Islet of Langerhans (tissue), 1 donor: ENCODE data around the gene TBC1D24.
"Not testable (repeated sequence)": the region's sequence is repeated elsewhere in the genome, so short reads cannot be mapped to it uniquely, and the experiment has no call there.

Experiments
- FAIRE-seq: peaks from one replicate; lab custom pipeline; 2011; peaks lifted over from hg19 to GRCh38; lab: Jason Lieb, UNC

Gene TBC1D24

DNA sequence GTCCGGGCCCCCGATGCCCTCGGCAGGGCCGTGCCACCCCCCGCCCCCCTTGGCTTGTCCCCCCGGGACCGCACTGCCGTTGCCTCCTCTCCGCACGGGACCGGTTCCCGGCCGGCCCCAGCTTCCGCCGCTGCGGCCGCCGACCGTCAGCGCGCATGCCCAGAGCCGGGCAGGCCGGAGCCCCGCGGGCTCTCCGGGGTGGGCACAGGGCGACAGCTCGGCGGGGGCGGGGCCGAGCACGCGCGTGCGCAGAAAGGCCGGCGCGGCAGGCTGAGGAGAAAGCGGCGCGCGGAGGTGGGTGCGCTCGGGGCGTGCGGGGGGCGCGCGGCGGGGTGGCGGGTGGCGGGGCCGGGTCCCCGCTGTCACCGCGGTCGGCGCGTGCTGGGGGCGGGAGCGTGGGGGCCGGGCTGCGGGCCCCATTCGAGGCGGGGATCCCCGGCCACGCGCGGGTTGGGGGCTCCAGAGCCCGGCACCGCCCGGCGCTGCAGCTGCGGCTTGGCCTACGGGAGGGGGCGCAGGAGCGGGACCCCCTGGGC is at the start of gene TBC1D24:
Gene TBC1D24 (plus strand): TSS at position 251 of the 536 bp plus-strand sequence. CDS start 21,022 bp downstream, outside the sequence.
- no peak for FAIRE-seq

GRCh38 chr16:2425825-2426430 is 49.0 kb upstream of the TBC1D24 start:
- no peak for FAIRE-seq

- FAIRE-seq = no peak
These were observed 48.0 kb upstream of the TBC1D24 start for GRCh38 chr16:2426941-2427361.

DNA sequence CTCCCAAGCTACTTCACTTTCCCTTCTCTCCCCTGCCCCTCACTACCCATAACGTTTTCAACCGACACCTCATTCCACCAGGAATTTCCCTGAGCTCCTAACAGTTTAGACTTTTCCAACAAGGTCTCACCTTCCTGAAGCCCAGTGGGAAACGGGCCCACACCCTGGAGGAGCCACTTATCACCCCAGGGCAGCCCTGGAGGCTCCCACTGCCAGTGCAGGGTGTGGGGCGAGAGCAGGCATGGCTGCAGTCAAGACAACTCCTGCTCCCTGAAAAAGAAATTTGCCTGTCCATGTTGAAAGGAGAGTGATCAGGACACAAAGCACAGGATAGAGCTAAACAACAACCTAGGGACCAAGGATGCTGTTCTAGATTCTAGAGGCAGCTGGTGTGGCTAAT is 47.4 kb upstream of the TBC1D24 start:
- FAIRE-seq = no peak

- no peak for FAIRE-seq
These were observed 46.7 kb upstream of the TBC1D24 start for GRCh38 chr16:2428051-2428783.

GRCh38 chr16:2428784-2429033 is 46.2 kb upstream of the TBC1D24 start:
- FAIRE-seq = no peak

GRCh38 chr16:2429034-2429770 is 45.7 kb upstream of the TBC1D24 start, which contains the start of gene CCNF:
Gene CCNF, plus strand, starts transcription at chr16:2429447. Its CDS starts 35 bp downstream, at chr16:2429482.
- FAIRE-seq = no peak

GRCh38 chr16:2429771-2430663 is 44.9 kb upstream of the TBC1D24 start:
- no peak for FAIRE-seq

DNA sequence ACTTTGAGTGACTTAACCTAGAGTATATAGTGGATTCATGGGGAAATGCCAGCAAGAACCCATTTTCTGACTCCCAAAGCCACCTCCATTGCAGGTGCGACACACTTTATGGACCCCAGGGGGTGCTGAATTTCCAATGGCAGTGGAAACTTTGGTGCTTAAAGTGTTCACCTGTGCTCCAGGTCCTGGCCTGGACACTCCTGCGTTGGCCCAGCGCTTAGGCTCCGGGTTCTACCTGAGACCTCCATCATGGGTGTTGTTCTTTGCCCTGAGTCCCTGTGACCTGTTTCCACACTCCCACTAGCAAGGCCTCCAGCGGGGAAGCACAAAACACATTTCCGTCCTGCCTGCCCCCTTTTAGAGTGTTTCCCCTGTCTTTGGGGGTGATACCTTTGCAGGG is 42.6 kb upstream of the TBC1D24 start:
- no peak for FAIRE-seq

DNA sequence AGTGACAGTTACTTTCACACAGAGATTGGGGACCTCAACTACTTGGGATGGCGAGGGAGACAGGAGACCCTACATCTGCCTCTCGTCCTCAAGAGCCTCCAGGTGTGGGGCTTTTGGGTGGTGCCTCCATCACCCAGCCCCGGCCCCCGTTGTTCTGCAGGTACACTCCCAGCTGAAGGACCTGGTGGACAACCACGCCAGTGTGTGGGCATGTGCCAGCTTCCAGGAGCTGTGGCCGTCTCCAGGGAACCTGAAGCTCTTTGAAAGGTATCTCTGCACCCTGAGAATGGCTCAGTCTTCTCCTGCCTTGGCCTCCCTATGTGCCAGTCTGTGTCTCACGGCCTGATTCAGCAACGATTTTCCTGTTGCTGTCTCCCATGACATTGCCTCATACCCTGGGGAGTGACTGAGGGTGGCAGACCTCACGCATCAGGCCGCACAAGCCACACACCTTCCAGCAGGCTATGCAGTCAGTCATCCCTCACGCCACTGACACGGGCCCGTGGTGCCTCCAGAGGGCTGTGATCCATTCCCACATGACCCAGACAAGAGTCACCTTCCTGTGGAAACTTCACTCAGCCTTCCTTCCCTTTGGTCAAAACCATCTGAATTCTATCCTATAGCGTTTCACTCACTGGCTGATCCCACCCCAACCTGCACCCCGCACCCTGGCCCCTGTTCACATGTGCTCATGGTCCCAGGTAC is 42.0 kb upstream of the TBC1D24 start:
- FAIRE-seq = no peak

DNA sequence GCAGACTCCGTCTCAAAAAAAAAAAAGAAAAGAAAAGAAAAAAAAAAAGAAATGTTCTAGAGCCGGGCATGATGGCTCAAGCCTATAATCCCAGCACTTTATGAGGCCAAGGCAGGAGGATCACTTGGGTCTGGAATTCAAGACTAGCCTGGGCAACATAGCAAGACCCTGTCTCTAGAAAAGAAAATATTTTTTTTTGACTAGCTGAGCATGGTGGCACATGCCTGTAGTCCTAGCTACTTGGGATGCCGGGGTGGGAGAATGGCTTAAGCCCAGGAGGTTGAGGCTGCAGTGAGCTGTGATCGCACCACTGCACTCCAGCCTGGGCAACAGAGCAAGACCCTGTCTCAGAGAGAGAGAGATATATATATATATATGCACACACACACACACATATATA is 39.7 kb upstream of the TBC1D24 start:
- FAIRE-seq = not testable (repeated sequence)

DNA sequence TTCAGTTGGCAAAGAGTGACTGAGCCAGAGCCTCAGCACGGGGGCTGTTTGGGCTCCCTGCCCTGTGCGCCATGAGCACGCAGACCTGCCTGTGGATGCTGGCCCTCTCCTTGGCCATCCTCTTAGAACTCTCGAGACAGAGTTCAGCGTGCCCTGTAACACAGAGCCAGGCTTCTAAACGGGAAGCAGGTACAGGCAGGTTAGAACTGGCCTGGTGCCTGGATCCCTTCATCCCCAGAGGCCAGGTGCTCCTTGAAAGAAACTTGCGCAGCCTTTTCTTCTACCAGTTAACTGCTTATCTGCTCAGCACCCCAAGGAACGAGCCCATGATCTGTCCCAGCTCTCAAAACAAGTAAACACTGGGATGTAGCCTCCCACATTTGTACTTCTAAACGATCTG is 38.8 kb upstream of the TBC1D24 start:
- no peak for FAIRE-seq

DNA sequence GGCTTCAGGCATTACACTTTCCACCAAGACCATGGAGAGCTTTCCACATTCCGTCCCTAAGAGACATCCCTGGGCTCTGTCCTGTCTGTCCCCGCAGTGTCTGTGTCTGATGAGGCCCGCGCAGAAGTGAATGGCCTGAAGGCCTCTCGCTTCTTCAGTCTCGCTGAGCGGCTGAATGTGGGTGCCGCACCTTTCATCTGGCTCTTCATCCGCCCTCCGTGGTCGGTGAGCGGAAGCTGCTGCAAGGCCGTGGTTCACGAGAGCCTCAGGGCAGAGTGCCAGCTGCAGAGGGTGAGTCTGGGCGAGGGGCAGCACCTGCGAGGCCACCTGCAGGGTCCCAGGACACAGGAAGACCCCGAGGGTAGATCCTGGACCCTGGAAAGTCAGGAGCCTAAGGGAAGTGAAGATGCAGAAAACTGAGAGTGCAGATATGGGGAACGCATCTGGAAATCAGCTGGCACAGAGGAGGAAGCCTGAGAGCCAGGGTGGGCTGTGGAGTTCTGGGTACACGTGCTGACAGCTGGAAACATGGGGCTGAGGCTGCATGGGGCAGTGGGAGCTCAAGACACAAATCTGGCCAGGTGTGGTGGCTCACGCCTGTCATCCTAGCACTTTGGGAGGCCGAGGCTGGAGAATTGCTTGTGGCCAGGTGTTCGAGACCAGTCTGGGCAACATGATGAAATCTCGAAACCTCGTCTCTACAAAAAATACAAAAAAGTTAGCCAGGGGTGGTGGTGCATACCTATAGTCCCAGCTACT is 37.7 kb upstream of the TBC1D24 start:
- FAIRE-seq = no peak

- no peak for FAIRE-seq
These were observed 36.8 kb upstream of the TBC1D24 start for GRCh38 chr16:2438121-2438520.

DNA sequence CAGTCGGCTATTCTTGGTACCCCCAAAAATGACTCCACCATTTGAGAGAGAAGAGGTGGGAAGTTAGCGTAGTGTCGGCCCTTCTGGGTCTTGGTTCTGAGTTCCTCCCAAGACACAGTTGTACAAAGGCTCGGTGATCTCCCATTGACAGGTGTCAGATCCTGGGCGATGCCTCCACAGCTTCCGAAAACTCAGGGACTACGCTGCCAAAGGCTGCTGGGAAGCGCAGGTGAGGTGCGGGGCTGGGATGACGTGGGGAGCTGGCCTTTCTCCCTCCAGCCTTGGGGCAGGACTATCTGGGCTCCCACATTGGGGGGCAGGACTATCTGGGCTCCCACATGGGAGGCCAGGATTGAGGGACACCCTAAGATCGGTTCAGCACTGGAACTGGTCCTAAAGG is 35.3 kb upstream of the TBC1D24 start:
- no peak for FAIRE-seq

- not testable (repeated sequence) for FAIRE-seq
These were observed 33.7 kb upstream of the TBC1D24 start for GRCh38 chr16:2441143-2441804.

DNA sequence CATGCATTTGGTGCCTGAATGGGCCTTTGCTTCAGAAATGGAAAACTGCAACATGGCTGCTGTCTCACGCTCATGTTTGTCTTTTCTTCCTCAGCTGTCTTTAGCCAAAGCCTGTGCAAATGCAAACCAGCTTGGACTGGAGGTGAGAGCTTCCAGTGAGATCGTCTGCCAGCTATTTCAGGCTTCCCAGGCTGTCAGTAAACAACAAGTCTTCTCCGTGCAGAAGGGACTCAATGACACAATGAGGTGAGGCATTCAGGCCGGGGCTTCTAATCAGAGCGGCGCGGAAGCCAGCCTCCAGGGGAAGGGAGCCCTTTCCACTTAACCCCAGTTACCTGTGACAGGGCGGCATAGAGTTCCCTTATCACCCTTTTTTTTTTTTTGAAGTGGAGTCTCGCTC is 31.4 kb upstream of the TBC1D24 start:
- no peak for FAIRE-seq

DNA sequence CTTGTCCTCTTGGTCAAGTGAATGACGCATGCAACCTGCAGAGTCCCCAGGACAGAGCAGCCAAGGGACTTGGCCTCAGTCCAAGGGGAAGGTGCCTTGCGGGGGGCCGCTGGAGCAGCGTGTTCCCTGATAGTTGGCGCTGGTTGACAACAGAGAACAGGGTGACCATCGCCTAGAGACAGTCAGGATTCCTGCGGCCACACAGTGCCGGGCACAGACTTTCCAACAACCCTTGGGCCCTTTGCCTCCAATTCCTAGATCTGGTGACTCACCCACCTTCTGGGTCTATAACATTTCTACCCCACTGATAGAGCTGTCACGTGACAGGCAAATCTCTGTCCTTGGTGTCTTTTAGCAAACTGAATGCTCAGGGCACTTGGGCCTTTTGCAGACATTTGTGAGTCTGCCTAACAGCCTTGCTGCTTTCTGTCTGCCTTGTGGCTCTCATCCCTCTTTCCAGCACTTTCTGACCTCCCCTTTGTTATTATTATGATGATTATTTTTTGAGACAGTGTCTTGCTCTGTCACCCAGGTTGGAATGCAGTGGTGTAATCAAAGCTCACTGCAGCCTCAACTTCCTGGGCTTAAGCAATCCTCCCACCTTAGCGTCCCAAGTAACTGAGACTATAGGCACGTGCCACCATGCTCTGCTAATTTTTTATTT is 26.9 kb upstream of the TBC1D24 start:
- FAIRE-seq = no peak

DNA sequence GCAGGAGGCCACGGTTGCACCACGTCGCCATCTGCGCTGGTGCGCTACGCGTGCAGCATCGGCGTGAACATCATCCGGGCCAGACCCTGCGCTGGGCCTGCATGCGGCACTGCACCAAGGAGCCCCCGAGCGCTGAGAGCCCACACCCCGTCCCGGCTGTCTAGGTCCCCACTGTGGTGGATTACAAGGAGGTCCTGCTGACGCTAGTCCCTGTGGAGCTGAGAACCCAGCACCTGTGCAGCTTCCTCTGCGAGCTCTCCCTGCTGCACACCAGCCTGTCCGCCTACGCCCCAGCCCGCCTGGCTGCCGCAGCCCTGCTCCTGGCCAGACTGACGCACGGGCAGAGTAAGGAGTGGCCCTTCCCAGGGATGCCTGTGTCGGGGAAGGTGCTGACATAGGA is 25.8 kb upstream of the TBC1D24 start:
- no peak for FAIRE-seq

GRCh38 chr16:2450535-2450934 is 24.4 kb upstream of the TBC1D24 start:
- no peak for FAIRE-seq
